Loucy (cell line): Measurements from ENCODE around the gene SPDEF.

Experiments used
- CTCF ChIP-seq: fragments of 200-600 bp; sonication (generic); conservative IDR thresholded peaks from 2 replicates; pipeline ENCODE4 v1.5.1; 2014; ENCODE audit warnings: mild to moderate bottlenecking, antibody characterized with exemption, low read length
- EZH2phosphoT487 ChIP-seq: fragments of 200-600 bp; IDR thresholded peaks from 2 replicates; pipeline ENCODE4 v1.6.1; 2018; ENCODE audit warnings: antibody characterized with exemption, mild to moderate bottlenecking, moderate library complexity, borderline replicate concordance

DNA sequence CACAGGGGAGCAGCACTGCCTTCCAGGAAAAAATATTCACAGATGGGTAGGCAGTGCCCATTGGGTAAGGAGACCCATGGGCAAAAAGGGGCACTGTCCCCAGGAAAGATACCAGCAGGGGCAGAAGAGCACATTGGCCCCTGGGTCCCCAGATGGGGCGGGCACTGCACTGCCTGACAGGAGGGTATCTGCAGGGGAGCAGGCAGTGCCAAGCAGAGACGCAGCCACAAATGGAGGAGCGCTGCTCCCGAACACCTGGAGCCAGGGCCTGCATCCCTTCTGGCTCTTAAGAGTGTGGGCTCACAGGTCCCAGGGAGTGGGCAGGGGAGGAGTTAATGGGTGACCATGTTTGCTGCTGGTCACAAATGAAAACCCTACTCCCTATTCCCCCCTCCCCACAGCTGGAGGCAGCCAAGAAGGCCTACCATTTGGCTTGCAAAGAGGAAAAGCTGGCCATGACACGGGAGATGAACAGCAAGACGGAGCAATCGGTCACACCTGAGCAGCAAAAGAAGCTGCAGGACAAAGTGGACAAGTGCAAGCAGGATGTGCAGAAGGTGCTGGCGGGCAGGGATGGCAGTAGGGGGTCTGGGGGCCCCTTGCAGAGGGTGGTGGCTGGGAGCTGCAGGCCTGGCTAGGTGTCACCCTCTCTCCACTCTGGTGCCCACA is 27.0 kb downstream of the SPDEF start:
- TF ChIP-seq CTCF (no peak), EZH2phosphoT487 (no peak)
